Adrenal gland (tissue), 5 donors: ENCODE data around the gene ITPR1.

Experiments used
- CTCF ChIP-seq, 6 experiments: fragments of 450-650 bp in 4 of 6; fragments of 200-600 bp in 2 of 6; sonication (generic) in 1 of 6; IDR thresholded peaks; 1 replicate in 5 of 6; 2 replicates in 1 of 6; pipeline versions ENCODE4 v1.5.1 to v1.8.0; 2016 to 2021; ENCODE audit warnings: antibody characterized with exemption in 6 of 6, mild to moderate bottlenecking in 2 of 6, moderate library complexity in 1 of 6
- POLR2A ChIP-seq, 2 donors: fragments of 450-650 bp; IDR thresholded peaks; one replicate each; pipeline ENCODE4 v1.6.1; 2017; ENCODE audit warnings: antibody characterized with exemption in 2 of 2, mild to moderate bottlenecking in 2 of 2, moderate library complexity in 1 of 2
- donor health status: DM: no; HTN: no; CAD: no.

GRCh38 chr3:4856986-4857385 is 363.8 kb downstream of the ITPR1 start:
- TF ChIP-seq CTCF (IDR thresholded peaks at IDR 0.05) (no peak), POLR2A (IDR thresholded peaks at IDR 0.05) (no peak)
